Non-pigmented ciliary epithelial cell (primary cell): ENCODE results near the gene RIN1.
"Not testable (repeated sequence)": the region's sequence is repeated elsewhere in the genome, so short reads cannot be mapped to it uniquely, and the experiment has no call there.

Source experiments
- DNase-seq: peaks from one replicate; pipeline ENCODE4 v3.0.0-alpha.2; 2010; ENCODE audit warnings: low read depth

Gene RIN1

DNA sequence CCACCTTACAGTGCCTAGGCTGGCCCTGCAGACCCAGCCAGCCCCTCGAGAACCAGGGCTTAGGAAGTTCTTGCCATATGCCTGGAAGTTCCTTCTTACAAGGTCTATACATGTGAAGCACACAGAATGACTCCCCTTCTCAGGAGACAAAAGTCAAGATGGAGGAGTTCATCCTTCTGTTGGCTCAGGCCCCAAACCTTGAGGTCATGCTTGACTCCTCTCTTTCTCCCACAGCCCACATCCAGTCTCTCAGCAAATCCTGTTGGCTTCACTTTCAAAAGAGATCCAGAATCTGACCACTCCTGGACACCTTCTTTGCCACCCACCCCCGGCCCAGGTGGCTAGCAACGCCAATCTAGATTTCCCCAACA is 17.6 kb downstream of the RIN1 start:
- DNase-seq: no peak

DNA sequence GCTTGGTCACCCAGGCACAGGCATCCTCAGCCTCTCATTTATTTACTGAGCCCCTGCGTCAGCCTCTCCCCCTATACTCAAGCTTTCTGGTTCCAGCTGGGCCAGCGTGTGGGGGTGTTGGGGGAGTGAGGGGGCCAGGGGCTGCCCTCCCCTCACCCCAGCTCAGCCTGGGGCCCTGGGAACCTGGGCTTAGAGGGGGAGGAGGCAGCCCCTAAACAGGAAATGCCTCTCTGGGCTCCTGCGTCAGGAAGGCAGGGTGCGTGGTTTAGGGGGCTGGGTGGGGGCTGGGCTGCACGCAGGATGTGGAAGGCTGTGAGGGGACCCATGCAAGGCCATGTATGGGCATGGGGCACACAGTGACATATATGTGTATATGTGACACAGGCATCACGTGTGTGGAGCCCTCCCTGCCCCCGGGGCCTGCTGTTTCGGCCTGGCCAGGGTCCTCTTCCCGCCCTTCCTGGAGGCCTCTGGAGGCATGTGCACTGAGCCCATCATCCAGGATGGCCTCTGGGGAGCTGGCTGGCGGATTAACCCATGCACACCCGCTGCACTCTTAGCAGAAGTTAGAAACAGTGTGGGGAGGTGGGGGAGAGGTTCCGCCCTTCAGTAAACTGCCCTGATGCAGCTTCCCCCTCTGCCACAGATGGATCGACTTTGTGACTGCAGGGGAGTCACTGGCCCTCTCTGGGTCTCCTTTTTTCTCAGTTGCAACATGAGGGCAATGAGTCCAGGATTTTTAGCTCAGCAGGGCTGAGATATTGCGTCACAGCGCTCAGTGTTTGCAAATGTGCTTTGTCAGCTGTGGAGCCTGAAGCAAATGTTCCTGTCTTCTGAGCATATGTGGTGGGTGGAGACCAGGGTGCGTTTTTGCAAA is 18.3 kb downstream of the RIN1 start:
- no peak for DNase-seq

DNA sequence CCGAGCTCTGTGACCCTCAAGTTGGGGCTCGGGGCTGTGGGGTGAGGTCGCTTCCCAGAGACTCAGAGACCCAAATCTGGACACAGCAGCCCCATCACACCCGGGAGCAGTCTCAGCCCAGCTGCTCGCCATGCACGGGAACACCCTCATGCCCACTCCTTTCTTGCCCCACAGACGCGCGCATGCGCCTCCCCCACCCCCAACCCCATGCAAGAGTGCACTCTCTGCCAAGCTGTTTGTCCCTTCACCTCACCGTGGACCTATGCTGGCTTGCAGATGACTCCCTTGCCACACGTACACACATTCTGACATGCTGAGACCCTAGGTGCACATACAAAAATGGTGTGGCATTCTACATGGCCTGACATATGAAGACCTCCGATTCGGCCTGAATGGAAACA is 18.9 kb downstream of the RIN1 start:
- DNase-seq: no peak

DNA sequence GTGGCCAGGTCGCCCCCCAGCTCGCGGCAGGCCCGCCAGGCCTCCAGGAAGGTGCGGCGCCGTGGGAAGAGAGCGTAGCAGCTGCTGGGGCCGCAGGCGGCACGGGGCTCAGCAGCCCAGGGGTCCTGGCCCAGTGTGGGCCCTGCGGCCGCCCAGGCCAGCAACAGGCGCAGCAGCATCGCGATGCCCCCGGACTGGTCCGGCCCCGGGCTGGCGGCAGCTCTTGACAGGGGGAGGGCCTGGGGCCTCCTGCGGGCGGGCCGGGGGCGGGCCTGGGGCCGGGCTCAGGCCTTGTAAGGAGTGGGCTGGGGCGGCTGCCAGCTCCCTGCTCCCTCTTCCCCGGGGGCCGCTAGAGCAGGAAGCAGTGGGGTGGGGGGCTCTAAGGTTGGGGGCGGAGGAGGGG is 19.4 kb downstream of the RIN1 start, which contains the start of gene CD248:
Gene CD248, minus strand, starts transcription at position 196 of the 403 bp plus-strand sequence. Its CDS starts 17 bp downstream, at position 179.
- DNase-seq: no peak

DNA sequence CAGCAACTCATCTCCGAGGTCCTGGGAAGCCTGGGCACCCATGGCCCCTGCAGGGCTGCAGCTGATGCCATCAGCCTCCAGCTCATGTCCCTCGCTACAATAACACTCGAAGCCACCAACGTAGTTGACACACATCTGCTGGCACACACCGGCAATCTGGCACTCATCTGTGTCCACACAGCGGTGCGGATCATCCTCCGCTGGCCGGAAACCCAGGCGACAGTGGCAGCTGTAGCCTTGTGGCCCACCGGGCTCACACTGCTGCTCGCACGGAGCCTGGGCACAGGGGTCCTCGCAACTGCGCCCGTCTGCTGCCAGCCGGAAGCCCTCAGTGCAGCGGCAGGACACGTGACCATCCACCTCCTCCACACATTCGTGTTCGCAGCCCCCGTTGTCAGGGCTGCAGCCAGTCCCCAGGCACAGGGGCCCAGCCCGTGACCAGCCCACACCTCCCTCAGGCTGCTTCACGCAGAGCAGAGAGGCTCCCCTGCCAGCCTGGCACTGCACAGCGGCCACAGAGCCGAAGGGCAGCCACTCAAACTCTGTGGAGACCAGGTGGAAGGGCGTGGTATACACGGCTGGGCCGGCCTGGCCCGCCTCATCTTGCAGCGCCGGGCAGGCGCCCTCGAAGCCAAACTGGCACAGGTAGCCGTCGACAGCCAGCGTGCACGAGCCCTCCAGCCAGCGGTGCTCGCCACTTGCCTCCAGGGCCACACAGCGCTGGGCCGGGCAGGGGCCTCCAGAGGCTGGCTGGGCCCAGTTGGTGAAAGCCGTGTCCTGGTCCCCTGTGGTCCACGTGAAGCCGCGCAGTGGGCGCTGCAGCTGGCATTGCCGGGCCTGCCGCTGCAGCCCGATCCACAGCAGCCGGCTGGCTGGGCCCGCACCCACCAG is 20.1 kb downstream of the RIN1 start:
- no peak for DNase-seq

DNA sequence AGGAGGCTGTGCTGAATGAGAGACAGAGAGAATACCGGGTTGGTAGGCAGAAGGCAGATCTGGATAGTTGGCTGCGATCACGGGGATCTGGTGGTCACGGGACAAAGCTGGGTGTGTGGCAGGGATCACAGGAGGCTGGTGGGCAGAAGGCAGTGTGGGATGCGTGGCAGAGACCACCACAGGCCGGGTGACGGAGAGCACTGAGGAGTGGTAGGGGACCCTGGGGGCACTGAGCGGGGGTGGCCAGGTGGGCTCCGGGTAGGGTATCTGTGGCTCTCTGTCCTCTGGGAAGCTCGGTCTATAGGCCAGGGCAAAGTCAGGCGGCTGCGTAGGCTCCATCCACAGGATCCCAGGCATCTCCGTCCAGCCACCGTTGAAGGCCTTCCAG is 20.7 kb downstream of the RIN1 start:
- no peak for DNase-seq

DNA sequence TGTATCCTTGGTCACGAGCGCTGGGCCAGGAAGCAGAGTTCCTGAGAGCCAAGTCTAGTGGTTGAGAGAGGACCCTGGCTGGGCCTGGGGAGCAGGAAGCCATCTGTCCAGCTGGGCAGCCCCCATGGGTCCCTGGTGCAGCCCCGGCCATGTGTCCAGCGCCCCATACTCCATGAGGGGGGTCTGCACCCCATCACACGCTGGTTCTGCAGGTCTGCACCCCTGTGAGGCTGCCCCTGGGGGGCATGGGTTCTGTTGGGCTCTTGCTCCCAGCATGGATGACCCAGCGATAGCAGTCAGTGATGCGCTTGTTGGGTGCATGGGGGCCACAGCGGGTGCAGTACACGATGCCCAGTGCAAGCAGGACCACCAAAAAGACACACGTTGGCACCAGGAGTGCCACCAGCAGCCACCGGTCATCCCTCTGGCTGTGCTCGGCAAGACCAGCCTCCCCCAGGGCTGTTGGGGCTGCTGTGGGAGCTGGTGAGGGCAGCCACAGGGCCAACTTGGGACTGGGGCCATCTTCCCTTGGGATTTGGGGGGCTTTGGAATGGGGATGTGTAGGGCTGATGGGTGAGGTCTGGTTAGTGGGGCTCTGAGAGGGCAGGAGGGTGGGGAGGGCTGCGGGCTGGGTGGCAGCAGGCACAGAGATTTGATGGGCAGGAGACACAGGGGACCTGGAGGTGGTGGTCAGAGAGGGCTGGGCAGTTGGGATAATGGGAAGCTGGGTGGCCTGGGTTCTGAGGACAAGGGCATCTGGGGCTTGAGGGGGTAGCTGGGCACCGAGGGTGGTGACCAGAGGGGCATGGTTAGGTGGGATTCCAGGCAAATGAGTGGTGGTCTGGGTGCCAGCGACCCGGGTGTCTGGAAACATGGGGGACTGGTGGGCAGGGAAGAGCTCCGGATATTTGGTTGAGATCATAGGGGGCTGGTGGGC is 21.4 kb downstream of the RIN1 start:
- no peak for DNase-seq

DNA sequence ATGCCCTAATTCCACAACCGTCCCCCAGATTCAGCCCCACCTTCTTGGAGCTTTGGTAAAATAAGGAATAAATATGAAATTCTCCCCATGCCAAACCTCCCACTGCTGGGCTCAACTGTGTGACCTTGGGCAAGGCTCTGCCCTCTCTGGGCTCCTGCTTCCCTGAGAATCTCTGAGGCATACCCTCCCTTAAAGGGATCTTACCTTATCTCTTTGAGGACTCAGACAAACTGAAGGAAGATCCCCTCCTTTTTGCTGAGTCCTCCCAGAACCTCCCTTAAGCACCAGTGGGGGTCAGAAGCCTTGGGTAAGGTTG is 22.1 kb downstream of the RIN1 start:
- DNase-seq: no peak

DNA sequence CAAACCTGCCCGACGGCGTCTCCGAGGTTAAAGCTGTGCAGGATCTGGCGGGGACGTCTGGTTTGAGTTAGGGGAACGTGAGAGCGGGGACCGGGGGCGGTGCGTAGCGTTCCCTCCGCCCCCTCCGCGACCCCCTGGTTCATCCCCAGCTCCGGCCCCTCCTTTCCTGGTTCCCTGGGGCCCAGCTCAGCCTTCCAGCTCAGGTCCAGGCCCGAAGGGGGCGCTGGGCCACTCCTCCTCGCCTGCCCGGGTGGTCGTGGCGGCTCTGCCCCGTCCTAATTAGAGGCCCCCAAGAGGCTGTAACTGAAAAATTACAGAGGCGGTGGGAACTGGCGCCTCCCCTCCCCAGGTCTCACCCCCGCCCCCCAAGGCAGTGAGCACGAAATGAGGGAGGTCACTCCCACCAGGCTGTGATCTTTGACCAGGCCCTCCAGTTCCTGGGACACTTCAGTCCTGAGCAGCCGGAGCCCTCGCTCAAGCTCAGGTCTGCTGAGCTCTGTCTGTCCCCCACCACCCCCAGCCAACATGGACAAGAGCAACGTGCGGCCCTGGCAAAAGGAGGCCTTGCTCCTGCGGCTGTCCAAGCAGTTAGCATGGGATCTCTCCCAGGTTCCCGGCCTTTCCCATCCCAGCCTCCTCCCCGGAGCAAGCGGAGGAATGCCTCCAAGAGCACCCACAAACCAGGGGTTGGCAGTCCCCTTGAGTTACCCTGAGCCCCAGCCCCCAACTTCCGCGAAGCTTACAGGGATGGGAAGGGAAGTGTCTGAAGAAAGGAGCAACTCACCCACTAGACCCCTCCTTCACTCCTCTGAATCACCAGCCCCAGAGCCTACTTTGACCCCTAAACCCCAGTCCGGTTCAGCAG is 22.7 kb downstream of the RIN1 start:
- DNase-seq: no peak

DNA sequence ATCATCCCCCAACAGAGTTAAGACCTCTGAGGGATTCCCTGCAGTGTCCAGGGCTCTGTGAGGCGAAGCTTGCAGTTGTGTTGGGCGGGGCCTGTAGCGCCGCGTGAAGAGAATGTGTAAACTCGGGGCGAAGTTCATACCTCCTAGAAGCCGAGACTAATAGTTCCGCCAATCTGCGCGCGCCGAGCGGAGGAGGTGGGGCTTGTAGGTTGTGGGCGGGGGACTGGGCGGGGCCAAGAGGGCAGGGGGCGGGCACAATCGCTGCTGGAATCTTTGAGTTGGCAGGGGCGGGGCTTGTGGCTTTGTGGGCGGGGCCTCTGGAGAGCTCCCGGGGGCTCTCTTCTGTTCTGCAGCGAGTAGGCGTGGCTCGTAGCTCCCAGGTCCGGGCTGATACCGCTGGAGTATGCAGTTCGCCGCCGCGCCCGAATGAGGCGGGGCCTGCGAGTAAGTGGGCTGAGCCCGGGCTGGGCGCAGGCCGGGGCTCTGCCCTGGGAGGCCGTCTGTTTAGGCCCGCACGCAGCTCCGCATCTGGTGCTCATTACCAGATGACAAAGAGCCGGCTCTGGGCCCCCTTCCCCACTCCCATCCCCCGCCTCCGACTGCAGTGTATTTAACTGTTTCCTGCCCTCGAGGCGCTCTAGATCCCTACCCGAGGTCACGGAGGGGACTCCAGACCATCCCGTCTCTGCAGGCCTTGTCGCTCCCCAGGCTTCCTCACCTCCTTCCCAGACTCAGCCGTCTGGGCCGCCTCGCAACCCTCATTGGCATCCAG is 23.5 kb downstream of the RIN1 start:
- DNase-seq: peak; percentile 93

DNA sequence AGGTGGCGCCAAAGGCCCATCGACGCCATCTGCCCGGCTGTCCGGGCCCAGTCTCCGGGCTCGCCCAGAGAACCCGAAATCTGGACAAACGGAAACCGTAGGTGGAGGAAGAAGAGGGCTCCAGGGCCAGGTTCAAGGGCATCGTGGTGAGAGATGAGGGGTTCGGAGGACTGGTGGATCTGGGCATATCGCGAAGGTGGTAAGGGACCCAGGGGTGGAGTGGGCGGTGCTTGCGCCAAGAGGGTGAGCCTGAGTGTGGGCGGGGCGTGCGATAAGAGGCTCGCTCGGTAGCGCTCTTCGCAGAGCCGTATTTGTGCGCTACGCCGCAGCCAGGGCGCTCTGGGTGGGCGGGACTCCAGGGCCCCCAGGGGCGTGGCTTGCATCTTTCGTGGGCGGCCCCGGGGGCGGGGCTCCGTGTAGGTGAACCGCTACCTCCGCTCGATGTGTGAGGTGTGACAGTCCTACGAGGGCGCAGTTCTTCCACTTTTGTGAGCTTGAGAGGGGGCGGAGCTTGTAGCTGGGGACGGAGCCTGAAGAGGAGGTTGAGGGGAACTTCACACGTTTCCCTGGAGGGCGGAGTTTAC is 24.2 kb downstream of the RIN1 start:
- peak; percentile 65 for DNase-seq

DNA sequence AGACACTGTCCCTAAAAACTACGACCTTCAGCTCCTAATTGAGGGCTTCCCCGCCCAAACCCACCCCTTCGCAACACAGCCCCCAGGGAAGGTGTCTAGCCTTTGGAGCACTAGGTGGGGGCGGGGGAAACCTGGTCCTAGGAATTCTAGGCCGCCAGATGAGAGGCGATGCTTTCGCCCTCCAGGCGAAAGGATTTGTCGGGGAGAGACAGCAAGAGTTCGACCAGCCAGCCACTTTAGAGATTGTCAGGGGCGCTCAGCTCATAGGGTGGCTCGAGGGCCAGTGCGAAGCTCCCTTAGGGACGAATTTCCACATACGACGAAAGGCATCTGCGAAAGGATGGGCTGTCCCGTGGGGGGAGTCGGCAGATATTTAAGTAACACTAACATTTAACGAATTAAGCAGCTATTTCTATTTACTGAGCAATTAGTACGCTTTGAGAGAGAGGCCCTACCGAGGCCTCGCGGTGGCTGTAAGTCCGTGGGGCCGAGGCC is 24.7 kb downstream of the RIN1 start:
- no peak for DNase-seq

DNA sequence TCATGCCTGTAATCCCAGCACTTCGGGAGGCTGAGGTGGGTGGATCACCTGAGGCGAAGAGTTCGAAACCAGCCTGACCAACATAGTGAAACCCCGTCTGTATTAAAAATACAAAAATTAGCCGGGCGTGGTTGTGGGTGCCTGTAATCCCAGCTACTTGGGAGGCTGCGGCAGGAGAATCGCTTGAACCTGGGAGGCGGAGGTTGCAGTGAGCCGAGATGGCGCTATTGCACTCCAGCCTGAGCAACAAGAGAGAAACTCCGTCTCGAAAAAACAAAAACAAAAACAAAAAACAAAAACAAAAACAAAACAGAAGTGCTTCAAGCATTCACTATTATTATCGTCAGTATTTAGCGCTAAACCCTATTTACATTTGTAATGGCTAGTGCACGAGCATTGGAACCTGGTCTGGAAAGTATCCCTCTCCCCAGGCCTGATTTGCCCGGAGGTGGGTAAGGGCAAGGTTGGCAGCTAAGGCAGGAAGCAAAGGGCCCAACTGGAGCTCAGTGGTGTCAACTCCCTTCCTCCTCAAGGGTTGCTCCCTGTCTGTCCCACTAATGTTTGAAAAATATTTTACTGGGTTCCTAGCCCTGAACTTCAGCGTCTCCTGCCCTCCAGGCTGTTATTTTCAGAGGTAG is 25.3 kb downstream of the RIN1 start:
- not testable (repeated sequence) for DNase-seq

DNA sequence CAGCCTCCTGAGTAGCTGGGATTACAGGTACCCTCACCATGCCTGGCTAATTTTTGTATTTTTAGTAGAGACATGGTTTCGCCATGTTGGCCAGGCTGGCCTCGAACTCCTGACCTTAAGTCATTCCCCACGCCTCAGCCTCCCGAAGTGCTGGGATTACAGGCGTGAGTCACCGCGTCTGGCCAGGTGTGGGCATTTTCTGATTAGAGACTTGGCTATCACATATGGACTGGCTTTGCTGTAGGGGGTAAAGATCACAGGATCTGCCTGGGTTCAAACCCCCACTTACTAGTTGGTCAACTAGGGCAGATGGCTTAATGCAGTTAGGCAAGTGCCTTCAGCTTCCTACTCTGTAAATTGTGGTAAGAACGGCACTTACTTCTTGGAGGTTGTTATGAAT is 25.9 kb downstream of the RIN1 start:
- DNase-seq: no peak

DNA sequence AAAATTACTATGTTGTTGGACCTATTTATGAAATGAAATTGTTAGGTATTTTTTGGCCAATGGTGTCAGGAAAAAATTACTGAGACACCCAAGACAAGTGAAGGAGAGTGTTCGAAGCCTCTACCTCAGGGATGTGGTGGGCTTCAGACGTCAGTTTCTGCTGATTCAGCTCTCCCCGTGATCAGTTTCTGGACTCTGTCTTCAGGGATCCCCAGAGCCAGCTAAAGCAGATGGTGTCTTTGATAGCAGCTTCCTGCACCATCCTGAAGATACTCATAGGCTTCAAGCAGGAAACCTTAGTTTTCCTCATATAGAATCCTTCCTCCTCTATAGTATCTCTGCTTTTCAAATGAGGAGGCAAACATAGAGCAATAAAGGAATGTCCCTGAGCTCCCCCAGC is 26.8 kb downstream of the RIN1 start:
- DNase-seq: no peak

DNA sequence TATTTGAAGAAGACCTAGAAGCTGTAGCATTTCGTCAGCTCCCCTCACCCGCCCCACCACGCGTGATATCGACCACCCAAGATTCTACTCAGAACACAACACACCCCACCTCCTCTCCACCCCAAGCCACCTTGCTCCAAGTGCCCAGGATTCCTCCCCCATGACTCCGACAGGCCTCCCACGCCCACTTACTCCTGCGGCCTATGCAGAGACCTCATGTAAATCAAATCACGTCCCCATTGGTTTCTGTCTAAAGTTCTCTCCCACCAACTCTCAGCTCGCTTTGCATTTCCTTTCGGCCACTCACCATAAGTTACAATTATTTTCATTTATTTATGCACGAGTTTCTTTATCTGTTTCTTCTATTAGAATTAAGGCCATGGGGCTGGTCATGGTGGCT is 33.6 kb downstream of the RIN1 start:
- no peak for DNase-seq

DNA sequence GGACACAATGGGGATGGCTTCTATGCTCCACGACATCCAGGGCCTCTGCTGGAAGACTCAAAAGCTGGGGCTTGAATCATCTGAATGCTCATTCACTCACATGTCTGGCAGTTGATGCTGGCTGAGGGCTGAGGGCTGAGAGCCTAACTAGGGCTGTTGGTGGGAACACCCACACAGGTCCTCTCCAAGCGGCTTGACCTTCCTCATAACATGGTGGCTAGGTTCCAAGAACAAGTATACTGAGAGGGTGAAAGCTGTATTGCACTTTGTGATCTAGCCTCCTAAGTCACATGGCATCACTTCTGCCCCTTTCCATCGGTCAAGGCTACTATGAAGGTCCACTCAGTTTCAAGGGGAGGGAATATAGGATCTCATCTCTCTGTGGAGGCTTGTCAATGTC is 37.0 kb downstream of the RIN1 start:
- no peak for DNase-seq

DNA sequence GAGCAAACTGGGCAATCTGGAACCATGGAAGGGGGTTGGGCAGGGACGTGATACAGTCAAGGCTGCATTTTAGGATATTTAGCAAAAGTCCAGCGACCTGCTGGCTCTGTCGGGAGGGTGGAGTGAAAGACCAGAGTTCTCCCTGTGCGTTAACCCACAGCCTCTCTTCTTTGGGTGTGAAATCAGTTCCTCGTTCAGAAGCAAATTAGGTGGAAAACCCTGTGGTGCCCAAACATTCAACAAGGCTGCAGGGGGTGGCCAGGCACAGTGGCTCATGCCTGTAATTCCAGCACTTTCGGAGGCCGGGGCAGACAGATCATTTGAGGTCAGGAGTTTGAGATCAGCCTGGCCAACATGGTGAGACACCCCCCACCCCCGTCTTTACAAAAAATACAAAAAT is 38.6 kb downstream of the RIN1 start:
- DNase-seq: no peak
